Naive thymus-derived CD4-positive, alpha-beta T cell (primary cell): ENCODE data around the gene SRSF9. TPM values are rescaled to one million over a fixed set of nuclear protein-coding genes. Genes with fewer than 3 reads are reported as not detected.

ENCODE experiments used
- ATAC-seq: fragments of 150-1000 bp; cut with Tn5 transposase; 2 replicates; pipeline ENCODE4 v1.10.0; 2021; ENCODE audit warnings: mild to moderate bottlenecking, moderate library complexity
- CTCF ChIA-PET: fragments of 350-600 bp; sonication (Branson Sonifier 250); formaldehyde crosslinking; loops from one replicate; lab custom pipeline; 2021; ENCODE audit warnings: antibody characterized with exemption; lab: Charles Lee
- POLR2A ChIA-PET: fragments of 350-600 bp; sonication (Branson Sonifier 250); formaldehyde crosslinking; loops from one replicate; lab custom pipeline; 2021; ENCODE audit warnings: antibody characterized with exemption, inconsistent platforms; lab: Charles Lee
- DNase-seq, 9 donors: peaks; one replicate each; pipeline versions ENCODE4 v3.0.0 to v3.0.0-alpha.2; 2020 to 2022; ENCODE audit warnings: mixed read lengths in 1 of 9
- H3K27ac ChIP-seq: one replicate; pipeline ENCODE4 v1.7.0; 2013; ENCODE audit warnings: mild to moderate bottlenecking, low read depth, low read length, moderate library complexity
- H3K27me3 ChIP-seq, 2 donors: one replicate each; pipeline ENCODE4 v1.7.0; 2013; ENCODE audit warnings: low read length in 2 of 2, mild to moderate bottlenecking in 2 of 2, moderate library complexity in 2 of 2; ENCODE audit not compliant: control insufficient read depth in 2 of 2, insufficient read depth in 2 of 2
- H3K36me3 ChIP-seq, 3 experiments: 1 replicate in 2 of 3; 2 replicates in 1 of 3; pipeline ENCODE4 v1.7.0; 2013; ENCODE audit warnings: low read length in 3 of 3, mild to moderate bottlenecking in 3 of 3, moderate library complexity in 1 of 3; ENCODE audit not compliant: insufficient read depth in 3 of 3, control insufficient read depth in 2 of 3
- H3K4me1 ChIP-seq, 2 donors: one replicate each; pipeline ENCODE4 v1.7.0; 2013; ENCODE audit warnings: low read length in 2 of 2, mild to moderate bottlenecking in 2 of 2, moderate library complexity in 1 of 2; ENCODE audit not compliant: control insufficient read depth in 2 of 2, insufficient read depth in 2 of 2
- H3K4me3 ChIP-seq: 2 replicates; pipeline ENCODE4 v1.7.0; 2013; ENCODE audit warnings: mild to moderate bottlenecking, low read length
- H3K9me3 ChIP-seq, 3 experiments: 1 replicate in 2 of 3; 2 replicates in 1 of 3; pipeline ENCODE4 v1.7.0; 2013; ENCODE audit warnings: low read length in 3 of 3; ENCODE audit not compliant: control insufficient read depth in 2 of 3
- H3K27ac Mint-ChIP-seq, 9 donors: one replicate each; pipeline ENCODE4 v1.8.0; 2020 to 2022; ENCODE audit warnings: mixed read lengths in 9 of 9, mild to moderate bottlenecking in 8 of 9, moderate library complexity in 5 of 9, inconsistent platforms in 2 of 9
- H3K27me3 Mint-ChIP-seq, 5 donors: one replicate each; pipeline ENCODE4 v1.8.0; 2021 to 2022; ENCODE audit warnings: mixed read lengths in 5 of 5, mild to moderate bottlenecking in 1 of 5
- H3K36me3 Mint-ChIP-seq, 5 donors: one replicate each; pipeline ENCODE4 v1.8.0; 2020 to 2022; ENCODE audit warnings: mixed read lengths in 5 of 5, mild to moderate bottlenecking in 3 of 5, inconsistent platforms in 1 of 5
- H3K4me1 Mint-ChIP-seq, 7 donors: one replicate each; pipeline ENCODE4 v1.8.0; 2020 to 2022; ENCODE audit warnings: mixed read lengths in 7 of 7, mild to moderate bottlenecking in 3 of 7, inconsistent platforms in 1 of 7
- H3K4me3 Mint-ChIP-seq, 10 donors: one replicate each; pipeline ENCODE4 v1.8.0; 2020 to 2022; ENCODE audit warnings: mild to moderate bottlenecking in 10 of 10, mixed read lengths in 10 of 10, moderate library complexity in 6 of 10, inconsistent platforms in 2 of 10
- H3K9me3 Mint-ChIP-seq, 11 donors: one replicate each; pipeline ENCODE4 v1.8.0; 2020 to 2022; ENCODE audit warnings: mixed read lengths in 11 of 11, mild to moderate bottlenecking in 4 of 11, inconsistent platforms in 1 of 11, moderate library complexity in 1 of 11
- intact Hi-C, 2 donors: fragments of 100-400 bp; cut with micrococcal nuclease; formaldehyde crosslinking; loops; one replicate each; pipeline ENCODE4 v1.15.1; 2023
- polyA plus RNA-seq, 2 donors: library from polyadenylated mRNA; unstranded; fragments of 300-500 nt; fragmentation: Illumina TruSeq; gene quantifications; one replicate each; pipeline ENCODE4 v1.2.3, GENCODE V29; 2021
- total RNA-seq, 6 experiments: library from RNA in 5 of 6; stranded (reverse) in 5 of 6; gene quantifications; 1 replicate in 5 of 6; 2 replicates in 1 of 6; pipeline ENCODE4 v1.2.3 and lab custom pipeline; 2021 to 2026

SRSF9 gene
- total and polyA plus RNA-seq, 7 experiments from 2014 or later, result 136 to 191 (median 148) TPM

DNA sequence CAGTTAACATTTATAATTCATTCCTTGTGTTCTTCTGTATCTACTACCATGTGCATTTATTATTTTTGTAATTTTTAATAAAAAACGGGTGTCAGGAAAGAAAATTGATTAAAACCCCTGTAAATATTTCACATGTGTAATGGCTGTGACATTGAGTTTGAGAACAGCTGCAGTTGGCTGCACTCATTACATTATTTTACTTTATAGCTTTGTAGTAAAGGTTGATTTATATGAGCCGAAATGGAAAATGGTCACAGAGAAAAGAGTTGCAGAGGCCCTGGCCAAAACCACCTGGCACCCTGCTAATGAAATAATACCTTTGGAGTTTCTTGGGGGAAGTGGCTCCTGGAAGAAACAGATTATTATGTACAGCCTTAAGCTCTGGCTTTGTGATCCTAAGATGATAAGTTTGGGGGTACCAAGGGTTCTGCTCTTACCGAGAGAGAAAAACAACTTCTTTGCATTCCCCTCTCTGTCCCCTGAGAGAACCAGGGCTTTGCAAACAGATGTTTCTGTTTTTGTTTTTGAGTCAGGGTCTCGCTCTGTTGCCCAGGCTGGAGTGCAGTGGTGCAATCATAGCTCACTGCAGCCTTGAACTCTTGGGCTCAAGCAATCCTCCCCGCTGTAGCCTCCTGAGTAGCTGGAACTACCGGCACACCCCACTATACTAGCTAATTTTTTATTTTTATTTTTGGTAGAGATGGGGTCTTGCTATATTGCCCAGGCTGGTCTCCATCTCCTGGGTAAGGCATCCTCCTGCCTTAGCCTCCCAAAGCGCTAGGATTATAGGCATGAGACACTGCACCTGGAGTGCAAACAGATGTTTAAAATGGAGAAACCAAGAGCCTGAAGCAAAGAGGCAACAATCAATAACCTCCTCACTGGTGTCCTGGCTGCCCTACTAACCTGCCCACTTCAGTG lies 16.7 kb upstream of the SRSF9 start:
- Histone ChIP-seq H3K9me3 (no peaks in the 10 kb centered on the region), H3K27ac (no peak overlapping the region), H3K4me3 (no peak overlapping the region), H3K27me3 (no peaks in the 10 kb centered on the region), H3K4me1 (peaks cover 0 to 9% of the 10 kb centered on the region in 2 donors), H3K36me3 (no peaks in the 10 kb centered on the region)
- H3K27me3 Mint-ChIP-seq, result peaks cover 0 to 2% (median 0%) of the 10 kb centered on the region in 5 donors
- H3K9me3 Mint-ChIP-seq, result no peaks in the 10 kb centered on the region
- no peak overlapping the region for H3K27ac Mint-ChIP-seq
- ATAC-seq (no peak), DNase-seq (no peak)
- peaks cover 0 to 4% (median 0%) of the 10 kb centered on the region in 5 donors for H3K36me3 Mint-ChIP-seq
- intact Hi-C loops, result no loop called here
- ChIA-PET POLR2A (interaction anchor here (0.7 to 0.8 kb wide), 2 partner anchors 11 to 14 kb away, joined by 3 read pairs; no protein-coding TSS in a partner anchor), CTCF (no interaction called here)
- H3K4me3 Mint-ChIP-seq, result no peak overlapping the region
- H3K4me1 Mint-ChIP-seq, result peaks cover 0 to 14% (median 0%) of the 10 kb centered on the region in 7 donors

DNA sequence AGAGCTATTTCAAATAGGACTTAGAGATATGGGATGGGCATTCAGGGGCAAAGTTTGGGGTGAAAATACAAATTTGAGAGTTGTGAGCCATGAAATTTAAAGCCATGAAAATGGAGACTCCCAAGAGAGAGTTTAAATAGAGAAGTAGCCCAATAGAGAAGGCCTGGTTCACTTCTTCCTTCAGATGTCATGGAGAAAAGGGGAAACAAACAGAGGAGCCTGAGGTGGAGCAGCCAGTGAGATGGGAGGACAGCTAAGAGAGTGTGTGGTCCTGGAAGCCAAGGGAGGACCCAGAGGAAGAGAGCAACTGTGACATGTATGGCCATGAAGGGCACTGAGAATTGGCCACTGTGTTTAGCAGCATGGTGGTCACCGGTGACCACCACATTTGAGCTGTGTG lies 14.1 kb upstream of the SRSF9 start:
- intact Hi-C loops, result no loop called here
- ATAC-seq (peak; percentile 24), DNase-seq (no peak)
- H3K36me3 Mint-ChIP-seq, result peaks cover 0 to 4% (median 0%) of the 10 kb centered on the region in 5 donors
- H3K9me3 Mint-ChIP-seq, result no peaks in the 10 kb centered on the region
- Histone ChIP-seq H3K27ac (no peak overlapping the region), H3K27me3 (no peaks in the 10 kb centered on the region), H3K4me3 (no peak overlapping the region), H3K36me3 (no peaks in the 10 kb centered on the region), H3K4me1 (peaks cover 0 to 28% of the 10 kb centered on the region in 2 donors), H3K9me3 (no peaks in the 10 kb centered on the region)
- POLR2A ChIA-PET, result interaction anchor here (0.8 kb wide), 1 partner anchor 11 kb away, joined by 3 read pairs; no protein-coding TSS in a partner anchor
- no peak overlapping the region for H3K4me3 Mint-ChIP-seq
- H3K27me3 Mint-ChIP-seq, result peaks cover 0 to 2% (median 0%) of the 10 kb centered on the region in 5 donors
- peaks cover 0 to 26% (median 3%) of the 10 kb centered on the region in 7 donors for H3K4me1 Mint-ChIP-seq
- H3K27ac Mint-ChIP-seq, result peak overlapping the region in 2 of 9 donors; percentile 12 to 27
- CTCF ChIA-PET, result no interaction called here

DNA sequence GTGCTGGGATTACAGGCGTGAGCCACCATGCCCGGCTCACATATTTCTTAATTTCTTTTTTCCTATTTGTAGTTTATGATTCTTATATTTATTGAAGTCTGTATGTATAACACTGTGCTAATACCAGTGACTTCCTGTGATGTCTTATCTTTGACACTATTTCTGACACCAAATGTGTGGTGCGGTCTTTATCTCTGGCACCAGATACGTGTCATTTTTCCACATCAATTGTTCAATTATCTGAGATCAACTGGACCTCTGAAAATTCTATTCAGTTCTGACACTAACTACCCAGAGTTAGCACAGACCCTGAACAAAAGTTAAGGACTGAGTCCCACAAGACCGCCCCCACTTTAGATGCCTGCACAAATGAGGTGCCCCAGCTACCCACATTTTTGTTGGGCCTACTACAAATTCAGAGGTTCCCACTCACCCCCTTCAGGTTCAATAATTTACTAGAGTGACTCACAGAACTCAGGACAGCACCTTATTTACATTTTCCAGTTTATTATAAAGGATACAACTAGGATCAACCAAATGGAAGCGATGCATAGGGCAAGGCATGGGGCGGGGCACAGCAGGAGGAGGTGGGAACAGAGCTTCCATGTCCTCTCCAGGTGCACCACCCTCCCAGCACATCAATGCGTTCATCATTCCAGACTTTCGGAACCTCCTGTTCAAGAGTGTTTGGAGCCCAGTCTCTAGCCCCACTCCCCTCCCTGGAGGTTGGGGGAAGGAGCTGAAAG lies 11.6 kb upstream of the SRSF9 start:
- Histone ChIP-seq H3K9me3 (no peaks in the 10 kb centered on the region), H3K4me1 (peaks cover 0 to 28% of the 10 kb centered on the region in 2 donors), H3K4me3 (peak overlapping the region; percentile 13), H3K27me3 (no peaks in the 10 kb centered on the region), H3K27ac (no peak overlapping the region), H3K36me3 (no peaks in the 10 kb centered on the region)
- peaks cover 0 to 26% (median 0%) of the 10 kb centered on the region in 7 donors for H3K4me1 Mint-ChIP-seq
- no peak overlapping the region for H3K4me3 Mint-ChIP-seq
- intact Hi-C loops, result no loop called here
- peak overlapping the region in 2 of 9 donors; percentile 14 to 57 for H3K27ac Mint-ChIP-seq
- POLR2A ChIA-PET, result no interaction called here
- H3K9me3 Mint-ChIP-seq, result no peaks in the 10 kb centered on the region
- ATAC-seq (peak; percentile 82), DNase-seq (no peak)
- peaks cover 0 to 4% (median 0%) of the 10 kb centered on the region in 5 donors for H3K27me3 Mint-ChIP-seq
- CTCF ChIA-PET, result interaction anchor here (0.6 kb wide), 1 partner anchor 52 kb away, joined by 6 read pairs; no protein-coding TSS in a partner anchor
- H3K36me3 Mint-ChIP-seq, result peaks cover 0 to 4% (median 0%) of the 10 kb centered on the region in 5 donors

DNA sequence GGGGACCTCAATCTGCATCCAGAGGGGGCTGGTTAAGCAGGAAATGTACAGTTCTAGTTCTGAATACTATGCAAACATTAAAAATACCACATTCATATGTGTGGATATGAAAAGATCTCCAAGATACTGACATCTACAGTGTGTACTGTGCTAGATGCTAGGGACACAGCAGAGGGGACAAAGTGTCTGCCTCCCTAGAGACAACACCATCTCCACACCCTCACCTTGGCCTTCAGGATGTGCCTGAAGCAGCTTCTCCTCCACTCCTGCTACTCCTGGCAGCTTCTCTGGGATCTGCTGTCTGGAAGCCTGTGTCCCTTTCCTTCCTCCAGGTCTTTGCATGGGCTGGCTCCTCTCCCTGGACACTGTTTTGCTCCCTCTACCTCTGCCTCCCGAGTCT lies 10.7 kb upstream of the SRSF9 start:
- CTCF ChIA-PET, result no interaction called here
- peak overlapping the region in 2 of 9 donors; percentile 33 for H3K27ac Mint-ChIP-seq
- no peaks in the 10 kb centered on the region for H3K9me3 Mint-ChIP-seq
- DNase-seq, result no peak
- H3K9me3 ChIP-seq, result no peaks in the 10 kb centered on the region
- ATAC-seq, result no peak
- no peaks in the 10 kb centered on the region for H3K36me3 ChIP-seq
- POLR2A ChIA-PET, result no interaction called here
- intact Hi-C loops, result no loop called here
- H3K4me1 Mint-ChIP-seq, result peaks cover 0 to 26% (median 0%) of the 10 kb centered on the region in 7 donors
- no peaks in the 10 kb centered on the region for H3K27me3 ChIP-seq
- no peak overlapping the region for H3K4me3 Mint-ChIP-seq
- H3K36me3 Mint-ChIP-seq, result peaks cover 0 to 4% (median 0%) of the 10 kb centered on the region in 5 donors
- H3K27me3 Mint-ChIP-seq, result peaks cover 0 to 4% (median 0%) of the 10 kb centered on the region in 5 donors
- no peak overlapping the region for H3K4me3 ChIP-seq
- peaks cover 0 to 28% of the 10 kb centered on the region in 2 donors for H3K4me1 ChIP-seq
- no peak overlapping the region for H3K27ac ChIP-seq

DNA sequence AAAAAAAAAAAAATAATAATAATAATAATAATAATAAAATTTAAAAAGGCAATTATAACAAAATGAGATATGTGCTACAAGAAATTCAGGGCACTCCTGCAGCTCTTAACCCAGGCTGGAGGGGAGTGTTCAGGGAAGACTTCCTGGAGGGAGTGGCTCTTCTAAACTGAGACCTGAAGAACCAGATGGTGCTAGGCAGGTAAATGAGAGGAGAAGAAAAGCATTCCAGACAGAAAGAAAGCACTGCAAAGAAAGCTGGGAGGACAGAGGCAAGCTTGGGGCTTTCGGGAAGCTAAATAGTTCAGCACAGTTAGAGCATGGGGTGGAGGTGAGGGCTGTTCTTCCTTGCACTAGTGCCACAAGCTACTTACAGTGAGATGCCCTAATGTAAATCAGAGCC lies 9.9 kb upstream of the SRSF9 start:
- intact Hi-C loops, result no loop called here
- Histone ChIP-seq H3K4me1 (peaks cover 0 to 28% of the 10 kb centered on the region in 2 donors), H3K36me3 (no peaks in the 10 kb centered on the region), H3K27ac (no peak overlapping the region), H3K9me3 (no peaks in the 10 kb centered on the region), H3K4me3 (no peak overlapping the region), H3K27me3 (no peaks in the 10 kb centered on the region)
- H3K27me3 Mint-ChIP-seq, result peaks cover 0 to 9% (median 0%) of the 10 kb centered on the region in 5 donors
- no peaks in the 10 kb centered on the region for H3K9me3 Mint-ChIP-seq
- H3K27ac Mint-ChIP-seq, result peak overlapping the region in 1 of 9 donors; percentile 33
- peak overlapping the region in 1 of 10 donors; percentile 25 for H3K4me3 Mint-ChIP-seq
- POLR2A ChIA-PET, result interaction anchor here (0.7 kb wide), 1 partner anchor 9 kb away, joined by 3 read pairs; no protein-coding TSS in a partner anchor
- CTCF ChIA-PET, result no interaction called here
- peaks cover 0 to 4% (median 0%) of the 10 kb centered on the region in 5 donors for H3K36me3 Mint-ChIP-seq
- H3K4me1 Mint-ChIP-seq, result peaks cover 0 to 31% (median 0%) of the 10 kb centered on the region in 7 donors
- ATAC-seq, result no peak
- no peak for DNase-seq

DNA sequence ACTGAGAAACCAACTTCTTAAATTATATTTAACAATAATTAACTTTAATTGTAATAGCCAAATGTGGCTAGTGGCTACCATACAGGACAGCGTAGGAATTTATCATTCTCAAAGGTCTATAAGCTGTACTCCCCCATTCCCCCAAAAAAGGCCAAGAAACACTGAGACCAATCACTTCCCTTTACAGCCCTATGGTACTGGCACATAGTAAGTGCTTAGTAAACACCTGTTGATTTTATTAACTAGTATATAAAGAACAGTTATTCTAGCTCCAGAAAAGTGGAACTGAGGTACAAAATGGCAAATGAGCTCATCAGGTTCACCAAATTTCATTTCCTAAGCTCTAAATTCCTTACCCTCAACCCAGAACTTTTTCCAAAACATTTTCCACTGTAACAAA lies 6.1 kb upstream of the SRSF9 start:
- CTCF ChIA-PET, result interaction anchor here (1.0 kb wide), 1 partner anchor 9 kb away, joined by 3 read pairs; no protein-coding TSS in a partner anchor
- POLR2A ChIA-PET, result interaction anchor here (0.5 to 2.6 kb wide), 2 partner anchors 20 to 1197 kb away, joined by 4 to 12 read pairs; partner anchors contain the start of gene DYNLL1
- H3K27me3 Mint-ChIP-seq, result peaks cover 0 to 7% (median 0%) of the 10 kb centered on the region in 5 donors
- Histone ChIP-seq H3K36me3 (no peaks in the 10 kb centered on the region), H3K4me3 (no peak overlapping the region), H3K27me3 (no peaks in the 10 kb centered on the region), H3K27ac (no peak overlapping the region), H3K9me3 (no peaks in the 10 kb centered on the region), H3K4me1 (peaks cover 0 to 20% of the 10 kb centered on the region in 2 donors)
- intact Hi-C loops, result no loop called here
- DNase-seq (no peak), ATAC-seq (no peak)
- H3K4me3 Mint-ChIP-seq, result no peak overlapping the region
- H3K36me3 Mint-ChIP-seq, result peaks cover 0 to 2% (median 0%) of the 10 kb centered on the region in 5 donors
- no peak overlapping the region for H3K27ac Mint-ChIP-seq
- no peaks in the 10 kb centered on the region for H3K9me3 Mint-ChIP-seq
- peaks cover 0 to 38% (median 10%) of the 10 kb centered on the region in 7 donors for H3K4me1 Mint-ChIP-seq
